ENCODE results near the gene SETD3. TPM values are rescaled to one million over a fixed set of nuclear protein-coding genes. Genes with fewer than 3 reads are reported as not detected.

Gene SETD3
- total and polyA plus RNA-seq, 2 of the 8 experiments (the other 6 are each of a cell fraction or from before 2014, with no cell fraction given), result 24.0 to 64.0 TPM

DNA sequence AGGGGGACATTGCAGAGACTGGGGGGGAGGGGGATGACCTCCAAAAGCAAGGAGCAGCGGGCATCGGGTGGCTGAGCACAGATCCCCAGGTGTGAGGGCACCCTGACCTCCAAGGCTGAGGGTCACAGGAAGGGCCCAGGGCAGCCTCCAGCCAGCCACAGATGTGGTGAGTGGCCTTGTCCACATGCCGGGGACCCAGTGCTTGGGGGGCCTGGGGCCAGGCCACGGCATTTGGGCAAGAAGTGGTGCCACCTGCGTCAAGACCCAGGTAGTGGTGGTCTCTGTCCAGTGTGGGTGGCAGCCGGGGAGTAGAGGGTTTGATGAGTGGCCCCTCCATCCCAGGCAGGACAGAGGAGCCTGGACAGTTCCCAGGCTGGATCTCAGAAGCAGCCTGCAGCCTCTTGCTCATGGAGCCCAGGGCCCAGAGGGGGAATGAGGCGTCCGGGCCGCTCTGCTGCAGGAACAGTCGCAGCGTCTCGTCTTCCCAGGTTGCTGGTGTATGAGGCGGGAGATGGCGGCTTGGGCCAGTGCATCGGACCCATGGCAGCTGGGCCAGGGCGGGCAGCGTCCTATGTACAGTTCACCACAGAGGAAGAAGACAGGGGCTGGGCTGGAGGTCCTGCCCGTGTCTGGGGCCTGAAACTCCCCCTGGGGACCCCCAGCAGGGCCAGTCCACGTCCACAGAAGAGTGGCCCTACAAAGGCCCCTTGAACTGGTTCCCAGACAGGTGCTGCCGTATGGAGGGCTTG, 34.1 kb upstream of the SETD3 start (continued):
- TF ChIP-seq, protein P1, sequence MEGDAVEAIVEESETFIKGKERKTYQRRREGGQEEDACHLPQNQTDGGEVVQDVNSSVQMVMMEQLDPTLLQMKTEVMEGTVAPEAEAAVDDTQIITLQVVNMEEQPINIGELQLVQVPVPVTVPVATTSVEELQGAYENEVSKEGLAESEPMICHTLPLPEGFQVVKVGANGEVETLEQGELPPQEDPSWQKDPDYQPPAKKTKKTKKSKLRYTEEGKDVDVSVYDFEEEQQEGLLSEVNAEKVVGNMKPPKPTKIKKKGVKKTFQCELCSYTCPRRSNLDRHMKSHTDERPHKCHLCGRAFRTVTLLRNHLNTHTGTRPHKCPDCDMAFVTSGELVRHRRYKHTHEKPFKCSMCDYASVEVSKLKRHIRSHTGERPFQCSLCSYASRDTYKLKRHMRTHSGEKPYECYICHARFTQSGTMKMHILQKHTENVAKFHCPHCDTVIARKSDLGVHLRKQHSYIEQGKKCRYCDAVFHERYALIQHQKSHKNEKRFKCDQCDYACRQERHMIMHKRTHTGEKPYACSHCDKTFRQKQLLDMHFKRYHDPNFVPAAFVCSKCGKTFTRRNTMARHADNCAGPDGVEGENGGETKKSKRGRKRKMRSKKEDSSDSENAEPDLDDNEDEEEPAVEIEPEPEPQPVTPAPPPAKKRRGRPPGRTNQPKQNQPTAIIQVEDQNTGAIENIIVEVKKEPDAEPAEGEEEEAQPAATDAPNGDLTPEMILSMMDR (IDR thresholded peaks at IDR 0.05; ENCODE audit: control extremely low read depth in 1 of 3, insufficient read depth in 1 of 3, low read depth in 1 of 3, low read length in 3 of 3), result no peak
- TF ChIP-seq EGR1 (IDR thresholded peaks at IDR 0.05; ENCODE audit: borderline replicate concordance, low read depth, low read length), result no peak
- TF ChIP-seq, protein P2, sequence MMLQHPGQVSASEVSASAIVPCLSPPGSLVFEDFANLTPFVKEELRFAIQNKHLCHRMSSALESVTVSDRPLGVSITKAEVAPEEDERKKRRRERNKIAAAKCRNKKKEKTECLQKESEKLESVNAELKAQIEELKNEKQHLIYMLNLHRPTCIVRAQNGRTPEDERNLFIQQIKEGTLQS (IDR thresholded peaks at IDR 0.05; ENCODE audit: insufficient read depth, low read depth, low read length), result no peak
- no peak for TF ChIP-seq TEAD4 (IDR thresholded peaks at IDR 0.05; ENCODE audit: low read depth, low read length)
- TF ChIP-seq BRCA1 (IDR thresholded peaks at IDR 0.05; ENCODE audit: low read depth, low read length), result no peak
- TF ChIP-seq, protein P3, sequence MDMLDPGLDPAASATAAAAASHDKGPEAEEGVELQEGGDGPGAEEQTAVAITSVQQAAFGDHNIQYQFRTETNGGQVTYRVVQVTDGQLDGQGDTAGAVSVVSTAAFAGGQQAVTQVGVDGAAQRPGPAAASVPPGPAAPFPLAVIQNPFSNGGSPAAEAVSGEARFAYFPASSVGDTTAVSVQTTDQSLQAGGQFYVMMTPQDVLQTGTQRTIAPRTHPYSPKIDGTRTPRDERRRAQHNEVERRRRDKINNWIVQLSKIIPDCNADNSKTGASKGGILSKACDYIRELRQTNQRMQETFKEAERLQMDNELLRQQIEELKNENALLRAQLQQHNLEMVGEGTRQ (IDR thresholded peaks at IDR 0.05; ENCODE audit: low read length), result no peak

All from H1 (cell line).